DND-41 (cell line): ENCODE measurements around the gene FOXO3.

Experiments
- ATAC-seq: fragments of 200-7000 bp; cut with Tn5 transposase; 3 replicates; pipeline ENCODE4 v1.9.1; 2021; ENCODE audit warnings: low read depth; ENCODE audit not compliant: insufficient read depth
- DNase-seq: peaks from one replicate; pipeline ENCODE4 v3.0.0-alpha.2; 2020
- H2AFZ ChIP-seq: 2 replicates; pipeline ENCODE4 v1.6.0; 2012; ENCODE audit warnings: low read depth, low read length
- H3K27ac ChIP-seq: 2 replicates; pipeline ENCODE4 v1.5.1; 2012; ENCODE audit warnings: low read length, inconsistent platforms
- H3K27me3 ChIP-seq: fragments of 200-600 bp; sonication (generic); 2 replicates; pipeline ENCODE4 v1.6.0; 2012; ENCODE audit warnings: low read length, mild to moderate bottlenecking, inconsistent platforms; ENCODE audit not compliant: insufficient read depth, poor library complexity
- H3K36me3 ChIP-seq: 2 replicates; pipeline ENCODE4 v1.5.1; 2012; ENCODE audit warnings: low read length, inconsistent platforms; ENCODE audit not compliant: insufficient read depth
- H3K4me1 ChIP-seq: 2 replicates; pipeline ENCODE4 v1.5.1; 2012; ENCODE audit warnings: mild to moderate bottlenecking, low read length; ENCODE audit not compliant: insufficient read depth
- H3K4me2 ChIP-seq: 2 replicates; pipeline ENCODE4 v1.6.0; 2012; ENCODE audit warnings: mild to moderate bottlenecking, moderate library complexity, low read length, inconsistent platforms; ENCODE audit not compliant: insufficient read depth
- H3K4me3 ChIP-seq, 2 experiments: fragments of 200-600 bp in 1 of 2; shearing (Covaris generic) in 1 of 2; 2 replicates each; pipeline ENCODE4 v1.5.1; 2012 to 2016; ENCODE audit warnings: inconsistent platforms in 2 of 2, low read length in 2 of 2, mild to moderate bottlenecking in 2 of 2, low read depth in 1 of 2, moderate library complexity in 1 of 2
- H3K79me2 ChIP-seq: 2 replicates; pipeline ENCODE4 v1.6.0; 2012; ENCODE audit warnings: low read length, inconsistent platforms; ENCODE audit not compliant: insufficient read depth
- H3K9ac ChIP-seq: 2 replicates; pipeline ENCODE4 v1.6.0; 2012; ENCODE audit warnings: low read depth, mild to moderate bottlenecking, inconsistent platforms, low read length, moderate library complexity
- H3K9me3 ChIP-seq: 2 replicates; pipeline ENCODE4 v1.5.1; 2012; ENCODE audit warnings: low read length, moderate library complexity, mild to moderate bottlenecking, inconsistent platforms; ENCODE audit not compliant: insufficient read depth, severe bottlenecking
- H4K20me1 ChIP-seq: 2 replicates; pipeline ENCODE4 v1.6.0; 2012; ENCODE audit warnings: low read length; ENCODE audit not compliant: insufficient read depth
- CTCF ChIP-seq: IDR thresholded peaks from 2 replicates; pipeline ENCODE4 v1.5.1; 2012; ENCODE audit warnings: borderline replicate concordance, low read length, moderate library complexity, mild to moderate bottlenecking; ENCODE audit not compliant: poor library complexity, severe bottlenecking; ENCODE audit errors: extremely low read depth
- EZH2 ChIP-seq: IDR thresholded peaks from 3 replicates; pipeline ENCODE4 v1.6.1; 2012; ENCODE audit warnings: borderline replicate concordance, low read depth, mild to moderate bottlenecking, moderate library complexity, low read length, inconsistent platforms; ENCODE audit not compliant: severe bottlenecking

FOXO3 gene

GRCh38 chr6:108712946-108713345, 152.2 kb downstream of the FOXO3 start:
- Histone ChIP-seq H4K20me1 (no peaks in the 10 kb centered on the region; the same call in 1 of the 2 replicates), H3K36me3 (no peaks in the 10 kb centered on the region), H3K27me3 (no peaks in the 10 kb centered on the region), H3K9me3 (no peaks in the 10 kb centered on the region), H2AFZ (no peak overlapping the region), H3K4me1 (0 out of 2 replicates have a peak, but pooled peaks cover 2% of the 10 kb centered on the region), H3K27ac (no peak overlapping the region), H3K4me2 (no peak overlapping the region), H3K9ac (no peak overlapping the region), H3K4me3 (no peak overlapping the region), H3K79me2 (no peaks in the 10 kb centered on the region)
- ATAC-seq (no peak), DNase-seq (no peak)
- TF ChIP-seq CTCF (no peak), EZH2 (no peak)

GRCh38 chr6:108714101-108714765, 153.5 kb downstream of the FOXO3 start:
- no peak for TF ChIP-seq EZH2
- no peak for TF ChIP-seq CTCF
- Histone ChIP-seq H3K36me3 (no peaks in the 10 kb centered on the region), H3K4me3 (no peak overlapping the region), H3K9ac (no peak overlapping the region), H3K79me2 (no peaks in the 10 kb centered on the region), H3K4me2 (no peak overlapping the region), H4K20me1 (no peaks in the 10 kb centered on the region; the same call in 1 of the 2 replicates), H3K27me3 (no peaks in the 10 kb centered on the region), H3K27ac (no peak overlapping the region), H2AFZ (no peak overlapping the region), H3K4me1 (0 out of 2 replicates have a peak, but pooled peaks cover 2% of the 10 kb centered on the region), H3K9me3 (no peaks in the 10 kb centered on the region)
- DNase-seq (peak; percentile 26), ATAC-seq (peak; percentile 65)

- no peak overlapping the region for H3K9ac ChIP-seq
- 0 out of 2 replicates have a peak, but pooled peaks cover 2% of the 10 kb centered on the region for H3K4me1 ChIP-seq
- no peak overlapping the region for H3K4me3 ChIP-seq
- TF ChIP-seq CTCF (no peak), EZH2 (no peak)
- H2AFZ ChIP-seq = no peak overlapping the region
- ATAC-seq (no peak), DNase-seq (no peak)
- no peak overlapping the region for H3K27ac ChIP-seq
- H3K9me3 ChIP-seq = no peaks in the 10 kb centered on the region
- H3K79me2 ChIP-seq = no peaks in the 10 kb centered on the region
- no peak overlapping the region for H3K4me2 ChIP-seq
- no peaks in the 10 kb centered on the region; the same call in 1 of the 2 replicates for H4K20me1 ChIP-seq
- no peaks in the 10 kb centered on the region for H3K27me3 ChIP-seq
- no peaks in the 10 kb centered on the region for H3K36me3 ChIP-seq
Measured at GRCh38 chr6:108714766-108715414, 154.2 kb downstream of the FOXO3 start.
